Heart left ventricle (tissue), 16 donors: ENCODE results near the gene CELF6. TPM values are rescaled to one million over a fixed set of nuclear protein-coding genes. Genes with fewer than 3 reads are reported as not detected.

ENCODE experiments used
- ATAC-seq, 4 donors: fragments of 200-7000 bp; cut with Tn5 transposase; one replicate each; pipeline ENCODE4 v1.9.1; 2020 to 2022; ENCODE audit warnings: moderate library complexity in 4 of 4, mild to moderate bottlenecking in 3 of 4, moderate number of reproducible peaks in 1 of 4
- DNase-seq, 5 donors: peaks; one replicate each; pipeline ENCODE4 v3.0.0-alpha.2; 2020
- H3K27ac ChIP-seq, 12 donors: fragments of 200-600 bp; sonication (generic) in 4 of 12; one replicate each; pipeline versions ENCODE4 v1.5.0 to v1.8.0; 2016 to 2022; ENCODE audit warnings: mild to moderate bottlenecking in 2 of 12
- H3K27me3 ChIP-seq, 9 donors: fragments of 200-600 bp; sonication (generic) in 2 of 9; one replicate each; pipeline versions ENCODE4 v1.5.1 to v1.8.0; 2016 to 2022; ENCODE audit warnings: mild to moderate bottlenecking in 3 of 9
- H3K36me3 ChIP-seq, 9 donors: fragments of 200-600 bp; sonication (generic) in 2 of 9; one replicate each; pipeline versions ENCODE4 v1.5.0 to v1.8.0; 2018 to 2022; ENCODE audit warnings: mild to moderate bottlenecking in 2 of 9
- H3K4me1 ChIP-seq, 12 donors: fragments of 200-600 bp; sonication (generic) in 4 of 12; one replicate each; pipeline versions ENCODE4 v1.5.0 to v1.8.0; 2016 to 2022; ENCODE audit warnings: mild to moderate bottlenecking in 3 of 12
- H3K4me3 ChIP-seq, 12 donors: fragments of 200-600 bp; sonication (generic) in 4 of 12; one replicate each; pipeline versions ENCODE4 v1.5.0 to v1.8.0; 2017 to 2022; ENCODE audit warnings: mild to moderate bottlenecking in 9 of 12, moderate library complexity in 4 of 12
- H3K9me3 ChIP-seq, 12 donors: fragments of 200-600 bp; sonication (generic) in 4 of 12; one replicate each; pipeline versions ENCODE4 v1.5.0 to v1.8.0; 2016 to 2022; ENCODE audit warnings: mild to moderate bottlenecking in 1 of 12
- CTCF ChIP-seq, 12 donors: fragments of 200-600 bp; sonication (generic) in 4 of 12; IDR thresholded peaks; one replicate each; pipeline versions ENCODE4 v1.5.0 to v1.8.0; 2018 to 2022; ENCODE audit warnings: antibody characterized with exemption in 12 of 12, mild to moderate bottlenecking in 5 of 12
- POLR2A ChIP-seq, 2 donors: fragments of 450-650 bp; IDR thresholded peaks; one replicate each; pipeline ENCODE4 v1.6.1; 2017; ENCODE audit warnings: antibody characterized with exemption in 2 of 2, mild to moderate bottlenecking in 2 of 2, moderate library complexity in 2 of 2
- WGBS, 4 donors: extraction: QIAGEN DNeasy Blood & Tissue Kit in 2 of 4; methylation state at CpG; one replicate each; pipeline versions ENCODE4 v1.1.5 to v1.1.7; 2013 to 2018; 5-methylcytosine and 5-hydroxymethylcytosine counted together
- intact Hi-C, 10 donors: fragments of 100-400 bp; cut with DNase I; formaldehyde crosslinking; loops; one replicate each; pipeline versions ENCODE4 v1.11.1 to v1.14.2; 2022
- polyA plus RNA-seq, 2 donors: library from polyadenylated mRNA; stranded (reverse); fragments of 200-250 nt; gene quantifications; one replicate each; pipeline ENCODE4 v1.2.3, GENCODE V29; 2013
- total RNA-seq, 9 donors: library from RNA; depleted of rRNA in 2 of 9; stranded (reverse); fragments of >200 nt in 2 of 9; fragmentation: NEBNext Ultra II Directional in 3 of 9; extraction: Animal tissue kit (Norgen Biotek cat#: 25700) in 3 of 9; gene quantifications; one replicate each; pipeline versions ENCODE4 v1.1.0 to v1.2.4, GENCODE V29; 2016 to 2023
- donor health status: ischemic (EF 13 %, LVEDD 7.1; RV severe dilation, severe dysfunction).
- donor health status: healthy with polysubstance abuse.
- donor health status: DM: no; HTN: yes; CAD: no.
- donor health status: DM: no; HTN: no; CAD: no.
- donor health status: ischemic (EF 25% LVEDD 6.9; RV normal size, moderate dysfunction).
- donor health status: ischemic (EF 25% LVEDD 5.7; RV mildly dilated, moderate dysfunction).
- donor health status: healthy.
- donor health status: DM: yes; HTN: yes; CAD: no.
- donor health status: ischemic (EF 35%, LVEDD 5.7; RV mildly dilated, moderate dysfunction).
- donor health status: nonischemic (EF 11% LVEDD 7.7; RV severe dilation, severe dysfunction).
- donor health status: DM: yes; HTN: yes; CAD: no.
- donor health status: PGD.
- donor health status: ischemic (EF 29% LVEDD 5.4; RV normal size, mild dysfunction).
- donor health status: nonischemic (EF 23%, LVEDD 6.1; RV moderate dilation, normal function).

Gene CELF6
- total and polyA plus RNA-seq, 11 donors: 0.31 to 1.4 (median 0.87) TPM

DNA sequence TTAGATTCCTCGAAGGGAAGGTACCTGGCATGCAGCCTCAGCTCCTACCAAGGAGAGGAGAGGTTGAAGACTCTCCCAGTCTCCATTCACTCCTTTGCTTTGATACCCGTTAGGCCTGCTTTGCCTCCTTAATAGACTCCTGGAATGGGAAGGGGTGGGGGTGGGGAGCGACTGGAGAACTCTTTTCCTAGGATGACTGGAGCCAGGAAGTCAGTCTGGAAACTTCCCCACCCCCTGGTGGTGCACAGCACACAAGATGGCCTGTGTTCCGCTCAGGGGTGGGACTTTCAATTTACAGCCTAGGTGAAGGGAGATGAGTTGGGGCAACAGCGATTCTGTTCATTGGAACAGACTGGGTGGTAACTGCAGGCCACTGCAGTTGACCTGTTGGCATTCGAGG, 21.4 kb upstream of the CELF6 start:
- no peaks in the 10 kb centered on the region for H3K9me3 ChIP-seq
- no peak overlapping the region for H3K27ac ChIP-seq
- H3K4me3 ChIP-seq: no peak overlapping the region
- no peak for ATAC-seq
- DNase-seq: no peak
- WGBS, 4 donors: 76 to 88% (median 79%) methylated on average over 6 of the region's 6 CpGs
- TF ChIP-seq CTCF (IDR thresholded peaks at IDR 0.05) (no peak), POLR2A (IDR thresholded peaks at IDR 0.05) (no peak)
- peaks cover 0 to 21% (median 0%) of the 10 kb centered on the region in 12 donors for H3K4me1 ChIP-seq
- no peaks in the 10 kb centered on the region for H3K27me3 ChIP-seq
- peaks cover 0 to 65% (median 53%) of the 10 kb centered on the region in 9 donors for H3K36me3 ChIP-seq
- intact Hi-C loops: loop anchor here in 2 of 10 donors (10.0 kb wide), 2 partner anchors 193 to 263 kb away; no protein-coding TSS in a partner anchor

DNA sequence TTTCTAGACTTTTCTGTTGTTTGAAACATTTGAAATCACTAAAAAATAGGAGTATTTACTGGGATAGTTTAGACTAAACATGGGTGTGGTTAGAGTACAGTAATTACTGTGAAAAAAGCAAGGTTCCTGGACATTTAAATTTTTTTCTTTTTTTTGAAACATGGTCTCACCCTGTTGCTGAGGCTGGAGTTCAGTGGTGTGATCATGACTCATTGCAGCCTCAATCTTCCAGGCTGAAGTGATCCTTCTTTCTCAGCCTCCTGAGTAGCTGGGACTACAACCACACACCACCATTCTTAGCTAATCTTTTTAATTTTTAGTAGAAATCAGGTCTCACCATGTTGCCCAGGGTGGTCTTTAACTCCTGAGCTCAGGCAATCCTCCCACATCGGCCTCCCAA, 20.4 kb upstream of the CELF6 start:
- Histone ChIP-seq H3K27me3 (no peaks in the 10 kb centered on the region), H3K27ac (peak overlapping the region in 2 of 12 donors; percentile 53 to 69), H3K4me3 (no peak overlapping the region), H3K36me3 (peaks cover 0 to 55% (median 44%) of the 10 kb centered on the region in 9 donors), H3K9me3 (no peaks in the 10 kb centered on the region), H3K4me1 (peaks cover 0 to 21% (median 0%) of the 10 kb centered on the region in 12 donors)
- ATAC-seq (no peak), DNase-seq (no peak)
- intact Hi-C loops: loop anchor here in 2 of 10 donors (10.0 kb wide), 2 partner anchors 194 to 264 kb away; no protein-coding TSS in a partner anchor
- TF ChIP-seq CTCF (IDR thresholded peaks at IDR 0.05) (no peak), POLR2A (IDR thresholded peaks at IDR 0.05) (no peak)
- 95 to 100% (median 99%) methylated on average over 1 of the region's 1 CpG for WGBS, 4 donors

- no peak for DNase-seq
- Histone ChIP-seq H3K27ac (peak overlapping the region in 2 of 12 donors; percentile 53 to 69), H3K27me3 (no peaks in the 10 kb centered on the region), H3K9me3 (peaks cover 0 to 6% (median 0%) of the 10 kb centered on the region in 12 donors), H3K4me1 (peaks cover 0 to 21% (median 0%) of the 10 kb centered on the region in 12 donors), H3K4me3 (no peak overlapping the region), H3K36me3 (peaks cover 0 to 55% (median 41%) of the 10 kb centered on the region in 9 donors)
- WGBS, 4 donors: 62 to 69% (median 67%) methylated on average over 3 of the region's 3 CpGs
- no peak for TF ChIP-seq CTCF (IDR thresholded peaks at IDR 0.05)
- no peak for TF ChIP-seq POLR2A (IDR thresholded peaks at IDR 0.05)
- intact Hi-C loops: loop anchor here in 2 of 10 donors (10.0 kb wide), 2 partner anchors 195 to 265 kb away; no protein-coding TSS in a partner anchor
- peak in 2 of 4 donors; percentile 55 to 56 for ATAC-seq
These were observed 19.8 kb upstream of the CELF6 start for GRCh38 chr15:72339777-72340177.

- no peaks in the 10 kb centered on the region for H3K27me3 ChIP-seq
- peaks cover 0 to 50% (median 36%) of the 10 kb centered on the region in 9 donors for H3K36me3 ChIP-seq
- DNase-seq: no peak
- intact Hi-C loops: no loop called here
- H3K4me3 ChIP-seq: no peak overlapping the region
- TF ChIP-seq POLR2A (IDR thresholded peaks at IDR 0.05) (no peak), CTCF (IDR thresholded peaks at IDR 0.05) (no peak)
- peak overlapping the region in 3 of 12 donors; percentile 18 to 69 (median 53) for H3K27ac ChIP-seq
- H3K4me1 ChIP-seq: peaks cover 0 to 21% (median 0%) of the 10 kb centered on the region in 12 donors
- H3K9me3 ChIP-seq: peaks cover 0 to 7% (median 0%) of the 10 kb centered on the region in 12 donors
- peak in 2 of 4 donors; percentile 61 to 73 for ATAC-seq
- WGBS, 4 donors: 76 to 86% (median 78%) methylated on average over 9 of the region's 9 CpGs
These were observed 18.8 kb upstream of the CELF6 start for GRCh38 chr15:72338617-72339321.
